Transverse colon (tissue), 4 donors: Measurements from ENCODE around the gene ZNF804A.

ENCODE experiments used
- POLR2AphosphoS5 ChIP-seq, 3 donors: sonication (generic); formaldehyde crosslinking; IDR thresholded peaks; one replicate each; pipeline ENCODE4 v1.6.1; 2016; ENCODE audit warnings: antibody characterized with exemption in 3 of 3
- TF ChIP-seq, protein P1 (sequence below), 5 experiments: fragments of 200-600 bp in 3 of 5; fragments of 450-650 bp in 2 of 5; sonication (generic) in 3 of 5; IDR thresholded peaks; 1 replicate in 2 of 5; 2 replicates in 3 of 5; pipeline ENCODE4 v1.5.1; 2016 to 2017; ENCODE audit warnings: antibody characterized with exemption in 5 of 5, inconsistent platforms in 3 of 5, mild to moderate bottlenecking in 2 of 5, moderate library complexity in 1 of 5

DNA sequence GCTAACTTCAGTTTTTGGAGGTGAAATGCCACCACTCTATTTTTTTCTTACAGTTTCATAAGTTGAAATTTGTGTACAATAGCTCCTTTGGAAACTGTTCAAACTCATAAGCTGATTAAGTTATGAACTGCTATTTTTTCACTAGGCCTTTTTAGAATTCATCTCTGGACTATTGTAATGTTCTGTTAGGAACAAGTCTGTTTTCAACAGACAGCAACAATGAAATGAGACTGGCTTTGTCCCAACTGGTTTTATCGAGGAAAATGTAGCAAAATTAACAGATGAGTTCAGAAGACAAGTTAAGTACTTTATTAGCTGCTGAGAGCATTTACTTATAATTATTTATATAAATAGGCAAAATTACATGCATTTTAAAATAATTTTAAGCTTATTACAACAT is 310.6 kb downstream of the ZNF804A start:
- TF ChIP-seq, protein P1, sequence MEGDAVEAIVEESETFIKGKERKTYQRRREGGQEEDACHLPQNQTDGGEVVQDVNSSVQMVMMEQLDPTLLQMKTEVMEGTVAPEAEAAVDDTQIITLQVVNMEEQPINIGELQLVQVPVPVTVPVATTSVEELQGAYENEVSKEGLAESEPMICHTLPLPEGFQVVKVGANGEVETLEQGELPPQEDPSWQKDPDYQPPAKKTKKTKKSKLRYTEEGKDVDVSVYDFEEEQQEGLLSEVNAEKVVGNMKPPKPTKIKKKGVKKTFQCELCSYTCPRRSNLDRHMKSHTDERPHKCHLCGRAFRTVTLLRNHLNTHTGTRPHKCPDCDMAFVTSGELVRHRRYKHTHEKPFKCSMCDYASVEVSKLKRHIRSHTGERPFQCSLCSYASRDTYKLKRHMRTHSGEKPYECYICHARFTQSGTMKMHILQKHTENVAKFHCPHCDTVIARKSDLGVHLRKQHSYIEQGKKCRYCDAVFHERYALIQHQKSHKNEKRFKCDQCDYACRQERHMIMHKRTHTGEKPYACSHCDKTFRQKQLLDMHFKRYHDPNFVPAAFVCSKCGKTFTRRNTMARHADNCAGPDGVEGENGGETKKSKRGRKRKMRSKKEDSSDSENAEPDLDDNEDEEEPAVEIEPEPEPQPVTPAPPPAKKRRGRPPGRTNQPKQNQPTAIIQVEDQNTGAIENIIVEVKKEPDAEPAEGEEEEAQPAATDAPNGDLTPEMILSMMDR (IDR thresholded peaks at IDR 0.05), result no peak
- TF ChIP-seq POLR2AphosphoS5 (IDR thresholded peaks at IDR 0.05), result no peak
